K562 (cell line): ENCODE measurements around the gene ZNF343. TPM values are rescaled to one million over a fixed set of nuclear protein-coding genes. Genes with fewer than 3 reads are reported as not detected.

Experiments
- ATAC-seq: fragments of 200-7000 bp; cut with Tn5 transposase; 3 replicates; pipeline ENCODE4 v1.9.1; 2020; ENCODE audit warnings: moderate library complexity
- BruUV-seq: library from RNA; stranded (reverse); fragments of 400-500 nt; replicated peaks from 2 replicates; lab custom pipeline; 2021; lab: Mats Ljungman, UMichigan
- CTCF ChIA-PET: fragments of 300-600 bp; formaldehyde crosslinking; extraction: SDS; loops from one replicate; lab custom pipeline; 2021; ENCODE audit warnings: low intra/inter-chr PET ratio; lab: Yijun Ruan, JAX
- POLR2A ChIA-PET: fragments of 300-600, 350-650 bp; sonication (Branson Sonifier 250); formaldehyde crosslinking; extraction: SDS; loops from one replicate; lab custom pipeline; 2021; ENCODE audit warnings: antibody characterized with exemption, inconsistent platforms; lab: Yijun Ruan, JAX
- DNase-seq, 4 experiments: peaks; one replicate each; pipeline versions ENCODE4 v3.0.0 to v3.0.0-alpha.2; 2011 to 2018; ENCODE audit warnings: low spot score in 3 of 4, mixed read lengths in 3 of 4; ENCODE audit errors: extremely low read depth in 1 of 4
- FAIRE-seq: peaks from 2 replicates; lab custom pipeline; 2011; peaks lifted over from hg19 to GRCh38; lab: Jason Lieb, UNC
- H2AFZ ChIP-seq: 2 replicates; pipeline ENCODE4 v1.6.0; 2011; ENCODE audit warnings: low read depth, low read length, control low read depth, inconsistent platforms
- H3K27ac ChIP-seq: fragments of 200-600 bp; 3 replicates; pipeline ENCODE4 v1.8.0; 2011; ENCODE audit warnings: low read depth, mild to moderate bottlenecking, control low read depth, inconsistent platforms, low read length, moderate library complexity, mixed read lengths; ENCODE audit errors: extremely low read depth
- H3K27me3 ChIP-seq, 2 experiments: fragments of 300-600 bp in 1 of 2; 2 replicates in 1 of 2; 3 replicates in 1 of 2; pipeline versions ENCODE4 v1.6.0 to v1.8.0; 2011; ENCODE audit warnings: inconsistent platforms in 2 of 2, low read length in 2 of 2, mild to moderate bottlenecking in 1 of 2, mixed read lengths in 1 of 2, moderate library complexity in 1 of 2; ENCODE audit not compliant: control insufficient read depth in 2 of 2, insufficient read depth in 2 of 2
- H3K36me3 ChIP-seq: fragments of 300-600 bp; 3 replicates; pipeline ENCODE4 v1.8.0; 2011; ENCODE audit warnings: mild to moderate bottlenecking, low read length, inconsistent platforms; ENCODE audit not compliant: control insufficient read depth, insufficient read depth
- H3K4me1 ChIP-seq, 2 experiments: fragments of 200-600 bp in 1 of 2; replicated peaks in 1 of 2; 2 replicates in 1 of 2; 3 replicates in 1 of 2; pipeline versions ENCODE4 v1.5.1 to v1.8.0; 2011; ENCODE audit warnings: inconsistent platforms in 2 of 2, low read length in 2 of 2, mild to moderate bottlenecking in 1 of 2, mixed read lengths in 1 of 2, moderate library complexity in 1 of 2; ENCODE audit not compliant: control insufficient read depth in 2 of 2, insufficient read depth in 2 of 2
- H3K4me2 ChIP-seq: 2 replicates; pipeline ENCODE4 v1.6.1; 2011; ENCODE audit warnings: low read length, control low read depth, inconsistent platforms, mixed read lengths; ENCODE audit not compliant: insufficient read depth
- H3K4me3 ChIP-seq: fragments of 200-600 bp; sonication (generic), shearing (Covaris generic); 2 replicates; pipeline ENCODE4 v1.5.1; 2016; ENCODE audit warnings: control low read depth, inconsistent platforms
- H3K79me2 ChIP-seq: fragments of 200-600 bp; 3 replicates; pipeline ENCODE4 v1.8.0; 2011; ENCODE audit warnings: low read length, inconsistent platforms; ENCODE audit not compliant: control insufficient read depth, insufficient read depth
- H3K9ac ChIP-seq, 2 experiments: 2 replicates each; pipeline versions ENCODE4 v1.6.0 to v1.6.1; 2011; ENCODE audit warnings: low read depth in 2 of 2, low read length in 2 of 2, control low read depth in 1 of 2, inconsistent platforms in 1 of 2, mild to moderate bottlenecking in 1 of 2, mixed read lengths in 1 of 2; ENCODE audit not compliant: insufficient read depth in 1 of 2
- H3K9me1 ChIP-seq: one replicate; pipeline ENCODE4 v1.6.0; 2011; ENCODE audit warnings: inconsistent platforms, mild to moderate bottlenecking, low read length, moderate library complexity; ENCODE audit not compliant: control insufficient read depth, insufficient read depth
- H3K9me3 ChIP-seq: replicated peaks from 2 replicates; pipeline ENCODE4 v1.5.1; 2011; ENCODE audit warnings: low read depth, low read length, inconsistent platforms; ENCODE audit not compliant: control insufficient read depth, insufficient read depth
- H4K20me1 ChIP-seq: replicated peaks from 2 replicates; pipeline ENCODE4 v1.6.1; 2011; ENCODE audit warnings: low read length, inconsistent platforms, mixed read lengths; ENCODE audit not compliant: control insufficient read depth, insufficient read depth
- ARNT ChIP-seq, 2 experiments: fragments of 450-650 bp; IDR thresholded peaks; 2 replicates each; pipeline ENCODE4 v1.6.1; 2016; ENCODE audit warnings: mild to moderate bottlenecking in 1 of 2
- ATF1 ChIP-seq, 2 experiments: fragments of 450-650 bp in 1 of 2; IDR thresholded peaks; 2 replicates each; pipeline ENCODE4 v1.6.1; 2016; ENCODE audit warnings: missing compliant biosample characterization in 1 of 2, missing genetic modification characterization in 1 of 2
- COPS2 ChIP-seq: fragments of 450-650 bp; conservative IDR thresholded peaks from 2 replicates; pipeline ENCODE4 v1.6.1; 2016; ENCODE audit warnings: mild to moderate bottlenecking, moderate library complexity
- CREB1 ChIP-seq, 2 experiments: sonication (generic) in 1 of 2; formaldehyde crosslinking in 1 of 2; IDR thresholded peaks; 2 replicates each; pipeline versions ENCODE4 v1.6.1 to v1.8.0; 2012 to 2022; ENCODE audit warnings: inconsistent platforms in 1 of 2, mild to moderate bottlenecking in 1 of 2, missing genetic modification reagents in 1 of 2, moderate library complexity in 1 of 2
- FOXJ3 ChIP-seq: sonication (generic); formaldehyde crosslinking; IDR thresholded peaks from 2 replicates; pipeline ENCODE4 v1.4.0; 2020; ENCODE audit warnings: mild to moderate bottlenecking, missing genetic modification reagents
- HIVEP1 ChIP-seq: fragments of 250-450 bp; sonication (Bioruptor Pico); IDR thresholded peaks from 2 replicates; pipeline ENCODE4 v1.4.0; 2020; ENCODE audit warnings: mild to moderate bottlenecking
- HNRNPLL ChIP-seq: fragments of 200-400 bp; formaldehyde crosslinking; IDR thresholded peaks from 2 replicates; pipeline ENCODE4 v1.6.1; 2017; ENCODE audit warnings: low read length, low read depth, mild to moderate bottlenecking; ENCODE audit not compliant: poor library complexity, severe bottlenecking
- IRF2 ChIP-seq: sonication (generic); formaldehyde crosslinking; IDR thresholded peaks from 2 replicates; pipeline ENCODE4 v1.8.1; 2022; ENCODE audit warnings: mild to moderate bottlenecking, missing genetic modification reagents
- MYNN ChIP-seq, 2 experiments: sonication (generic); formaldehyde crosslinking in 1 of 2; IDR thresholded peaks; 2 replicates each; pipeline versions ENCODE4 v1.5.0 to v1.6.1; 2016 to 2020; ENCODE audit warnings: antibody characterized with exemption in 1 of 2, missing genetic modification reagents in 1 of 2
- NCOA1 ChIP-seq: fragments of 450-650 bp; IDR thresholded peaks from 2 replicates; pipeline ENCODE4 v1.6.1; 2016; ENCODE audit warnings: low read depth
- OTX1 ChIP-seq: fragments of 450-650 bp; formaldehyde crosslinking; IDR thresholded peaks from 2 replicates; pipeline ENCODE4 v1.4.0; 2022; ENCODE audit warnings: mild to moderate bottlenecking
- PURB ChIP-seq: sonication (generic); formaldehyde crosslinking; IDR thresholded peaks from 2 replicates; pipeline ENCODE4 v1.9.0; 2021; ENCODE audit warnings: low read depth, mild to moderate bottlenecking, missing genetic modification reagents
- SOX6 ChIP-seq: fragments of 450-650 bp; IDR thresholded peaks from 2 replicates; pipeline ENCODE4 v1.6.1; 2014; ENCODE audit warnings: mild to moderate bottlenecking
- SUPT5H ChIP-seq: fragments of 450-650 bp; IDR thresholded peaks from 2 replicates; pipeline ENCODE4 v1.6.1; 2016
- TCF7 ChIP-seq: sonication (generic); IDR thresholded peaks from 2 replicates; pipeline ENCODE4 v1.6.1; 2016; ENCODE audit warnings: antibody characterized with exemption, borderline replicate concordance
- ZNF239 ChIP-seq: fragments of 250-450 bp; sonication (Bioruptor Pico); IDR thresholded peaks from 2 replicates; pipeline ENCODE4 v1.4.0; 2020; ENCODE audit warnings: mild to moderate bottlenecking
- ZNF436 ChIP-seq: fragments of 250-450, 450-650 bp; sonication (Bioruptor Pico); formaldehyde crosslinking; IDR thresholded peaks from 2 replicates; pipeline ENCODE4 v1.7.0; 2020; ENCODE audit warnings: mild to moderate bottlenecking
- ZNF584 ChIP-seq: fragments of 200-800 bp; sonication (Bioruptor generic); IDR thresholded peaks from 2 replicates; pipeline ENCODE4 v1.6.1; 2016; ENCODE audit warnings: low read depth, mild to moderate bottlenecking, missing genetic modification characterization, missing compliant biosample characterization
- ZNF830 ChIP-seq: fragments of 250-450 bp; sonication (Bioruptor Pico); IDR thresholded peaks from 2 replicates; pipeline ENCODE4 v1.5.0; 2021; ENCODE audit warnings: mild to moderate bottlenecking
- WGBS: fragments of 100-300 bp; shearing (Covaris generic); methylation state at CpG from one replicate; pipeline ENCODE4 v1.1.6; 2016; ENCODE audit warnings: low coverage, mixed read lengths; ENCODE audit not compliant: insufficient coverage; ENCODE audit errors: missing lambda C conversion rate; 5-methylcytosine and 5-hydroxymethylcytosine counted together
- in situ Hi-C: fragments of 300-500 bp; cut with MboI; formaldehyde crosslinking; loops from 4 replicates; pipeline ENCODE4 v1.15.0; 2018; ENCODE audit warnings: inconsistent platforms, mixed read lengths
- intact Hi-C: fragments of 100-400 bp; cut with micrococcal nuclease; formaldehyde crosslinking; loops from 2 replicates; pipeline ENCODE4 v1.14.2; 2022
- polyA plus RNA-seq, 8 experiments: library from polyadenylated mRNA; depleted of rRNA in 4 of 8; stranded (reverse) in 5 of 8; unstranded in 3 of 8; fragments of >200 nt; fragmentation: Nextera tagmentation in 2 of 8; fragmentation: Illumina TruSeq in 1 of 8; extraction: Ambion mirVana in 2 of 8; extraction: Trizol in 1 of 8; gene quantifications; 2 replicates each; pipeline versions ENCODE4 v1.2.1 to v1.2.3, GENCODE V29; 2011 to 2014; ENCODE audit warnings: inconsistent platforms in 1 of 8, missing spikeins in 1 of 8
- total RNA-seq, 7 experiments: library from RNA; depleted of rRNA in 6 of 7; stranded (reverse); fragments of >200 nt in 6 of 7; fragmentation: Illumina TruSeq in 2 of 7; extraction: Trizol in 2 of 7; gene quantifications; 2 replicates each; pipeline versions ENCODE4 v1.2.1 to v1.2.3, GENCODE V29; 2011 to 2021; ENCODE audit warnings: low replicate concordance in 1 of 7
- TF ChIP-seq, protein P1 (sequence below): IDR thresholded peaks from 3 replicates; pipeline ENCODE4 v1.6.1; 2011; ENCODE audit warnings: borderline replicate concordance, mild to moderate bottlenecking; ENCODE audit not compliant: insufficient read length, insufficient read depth

Gene ZNF343
- total and polyA plus RNA-seq, 9 of the 15 experiments (the other 6 are each of a cell fraction or from before 2014, with no cell fraction given), result 1.4 to 9.8 (median 6.4) TPM

- Histone ChIP-seq H3K36me3 (no peaks in the 10 kb centered on the region), H3K9ac (peak within 1 kb of the TSS in 1 of 2 experiments; percentile 26; a peak in 1 of 4 replicates), H3K4me1 (peaks cover 0 to 10% of the 10 kb centered on the region in 2 experiments; a peak in 2 of 5 replicates), H3K4me3 (no peak within 1 kb of the TSS), H3K9me3 (no peaks in the 10 kb centered on the region), H4K20me1 (no peaks in the 10 kb centered on the region), H3K79me2 (no peaks in the 10 kb centered on the region), H2AFZ (no peak within 1 kb of the TSS), H3K9me1 (no peaks in the 10 kb centered on the region), H3K27ac (no peak within 1 kb of the TSS), H3K27me3 (peaks cover 14 to 44% of the 10 kb centered on the region in 2 experiments), H3K4me2 (no peak within 1 kb of the TSS)
- no TSS peak for BruUV-seq
- ChIA-PET POLR2A (no interaction called here), CTCF (no interaction called here)
- WGBS, result 7% methylated on average over 12 of the region's 13 CpGs
- no peak for TF ChIP-seq IRF2
- no peak for TF ChIP-seq ATF1 (CRISPR knock-in tag; IDR thresholded peaks at IDR 0.05)
- no peak for TF ChIP-seq ATF1 (tag; IDR thresholded peaks at IDR 0.05)
- TF ChIP-seq, protein P1, sequence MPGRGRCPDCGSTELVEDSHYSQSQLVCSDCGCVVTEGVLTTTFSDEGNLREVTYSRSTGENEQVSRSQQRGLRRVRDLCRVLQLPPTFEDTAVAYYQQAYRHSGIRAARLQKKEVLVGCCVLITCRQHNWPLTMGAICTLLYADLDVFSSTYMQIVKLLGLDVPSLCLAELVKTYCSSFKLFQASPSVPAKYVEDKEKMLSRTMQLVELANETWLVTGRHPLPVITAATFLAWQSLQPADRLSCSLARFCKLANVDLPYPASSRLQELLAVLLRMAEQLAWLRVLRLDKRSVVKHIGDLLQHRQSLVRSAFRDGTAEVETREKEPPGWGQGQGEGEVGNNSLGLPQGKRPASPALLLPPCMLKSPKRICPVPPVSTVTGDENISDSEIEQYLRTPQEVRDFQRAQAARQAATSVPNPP, result no peak
- TF ChIP-seq ARNT (IDR thresholded peaks at IDR 0.05), result no peak
- no peak for TF ChIP-seq SOX6
- no peak for TF ChIP-seq ZNF239
- no peak for TF ChIP-seq ZNF830 (CRISPR knock-in tag)
- no peak for TF ChIP-seq ZNF436 (CRISPR knock-in tag)
- TF ChIP-seq HIVEP1 (CRISPR knock-in tag), result no peak
- TF ChIP-seq SUPT5H, result no peak
- TF ChIP-seq PURB (CRISPR knock-in tag), result no peak
- no peak for TF ChIP-seq CREB1 (IDR thresholded peaks at IDR 0.05)
- no peak for TF ChIP-seq CREB1 (CRISPR knock-in tag; IDR thresholded peaks at IDR 0.05)
- no peak for TF ChIP-seq MYNN (IDR thresholded peaks at IDR 0.05)
- no peak for TF ChIP-seq MYNN (CRISPR knock-in tag; IDR thresholded peaks at IDR 0.05)
- no peak for TF ChIP-seq FOXJ3 (CRISPR knock-in tag)
- no peak for TF ChIP-seq NCOA1
- TF ChIP-seq COPS2, result no peak
- TF ChIP-seq HNRNPLL, result no peak
- TF ChIP-seq OTX1 (CRISPR knock-in tag), result no peak
- no peak for TF ChIP-seq TCF7
- TF ChIP-seq ZNF584, result no peak
- FAIRE-seq (no peak), DNase-seq (no peak), ATAC-seq (no peak)
- in situ Hi-C loops (no loop called here), intact Hi-C loops (no loop called here)
Measured at GRCh38 chr20:2536560-2536986, 27.9 kb upstream of the ZNF343 start, which contains the start of gene TMC2. Gene TMC2 (plus strand): TSS chr20:2536573. CDS start chr20:2536622, 49 bp downstream.
